ENCODE data around the gene TMEM53.
A peak's percentile ranks its signal among the peaks of the same experiment; 100 is the strongest.

GRCh38 chr1:44645476-44646244, 28.6 kb downstream of the TMEM53 start:
- TF ChIP-seq CTCF (IDR thresholded peaks at IDR 0.05) (no peak), POLR2A (IDR thresholded peaks at IDR 0.05) (peak in 1 of 2 donors; percentile 79)
